Neural cell (in vitro differentiated cells): Measurements from ENCODE around the gene PLG. TPM values are rescaled to one million over a fixed set of nuclear protein-coding genes. Genes with fewer than 3 reads are reported as not detected.

Experiments used
- H2AFZ ChIP-seq: fragments of 200-600, 300-800 bp; sonication (generic), shearing (Covaris generic); 2 replicates; pipeline ENCODE4 v1.6.0; 2014; ENCODE audit warnings: low read depth, mild to moderate bottlenecking, antibody characterized with exemption, low read length, moderate library complexity
- H3F3A ChIP-seq: fragments of 200-600 bp; shearing (Covaris generic); 2 replicates; pipeline ENCODE4 v1.6.1; 2016; ENCODE audit warnings: mild to moderate bottlenecking, moderate library complexity, mixed read lengths, antibody characterized with exemption, low read length; ENCODE audit not compliant: insufficient read depth, poor library complexity, severe bottlenecking
- H3K27ac ChIP-seq: fragments of 200-600, 300-800 bp; sonication (generic), shearing (Covaris generic); 2 replicates; pipeline ENCODE4 v1.5.1; 2014; ENCODE audit warnings: mild to moderate bottlenecking, low read length, moderate library complexity
- H3K27me3 ChIP-seq: fragments of 300-800, 200-600 bp; sonication (generic), shearing (Covaris generic); 2 replicates; pipeline ENCODE4 v1.6.0; 2014; ENCODE audit warnings: mild to moderate bottlenecking, low read depth, low read length, moderate library complexity; ENCODE audit not compliant: insufficient read depth
- H3K36me3 ChIP-seq: fragments of 300-800, 200-600 bp; sonication (generic), shearing (Covaris generic); 2 replicates; pipeline ENCODE4 v1.5.1; 2014; ENCODE audit warnings: mild to moderate bottlenecking, antibody characterized with exemption, low read length, moderate library complexity; ENCODE audit not compliant: insufficient read depth
- H3K4me2 ChIP-seq: fragments of 300-800, 200-600 bp; sonication (generic), shearing (Covaris generic); 2 replicates; pipeline ENCODE4 v1.6.0; 2014; ENCODE audit warnings: mild to moderate bottlenecking, low read length
- H3K4me3 ChIP-seq: fragments of 300-800, 200-600 bp; sonication (generic), shearing (Covaris generic); 2 replicates; pipeline ENCODE4 v1.5.1; 2014; ENCODE audit warnings: mild to moderate bottlenecking, low read length, moderate library complexity
- H3K79me2 ChIP-seq: fragments of 200-600 bp; shearing (Covaris generic); replicated peaks from 2 replicates; pipeline ENCODE4 v1.6.0; 2014; ENCODE audit warnings: mild to moderate bottlenecking, low read length, moderate library complexity; ENCODE audit not compliant: insufficient read depth
- H3K9ac ChIP-seq: fragments of 300-800, 200-600 bp; sonication (generic), shearing (Covaris generic); 2 replicates; pipeline ENCODE4 v1.6.1; 2016; ENCODE audit warnings: mild to moderate bottlenecking, low read length, mixed read lengths
- H3K9me2 ChIP-seq: fragments of 200-600 bp; shearing (Covaris generic); 2 replicates; pipeline ENCODE4 v1.6.1; 2016; ENCODE audit warnings: mild to moderate bottlenecking, low read length, mixed read lengths; ENCODE audit not compliant: insufficient read depth
- H3K9me3 ChIP-seq: fragments of 200-600, 300-800 bp; sonication (generic), shearing (Covaris generic); 2 replicates; pipeline ENCODE4 v1.6.1; 2016; ENCODE audit warnings: mild to moderate bottlenecking, mixed run types, low read length, moderate library complexity, mixed read lengths
- H4K20me1 ChIP-seq: fragments of 200-600 bp; shearing (Covaris generic); 2 replicates; pipeline ENCODE4 v1.6.1; 2016; ENCODE audit warnings: mild to moderate bottlenecking, mixed run types; ENCODE audit not compliant: insufficient read depth
- EP300 ChIP-seq: fragments of 450-650 bp; conservative IDR thresholded peaks from 2 replicates; pipeline ENCODE4 v1.6.1; 2014; ENCODE audit warnings: antibody characterized with exemption, mild to moderate bottlenecking, moderate library complexity; ENCODE audit not compliant: poor library complexity, severe bottlenecking
- EZH2 ChIP-seq: fragments of 200-600, 300-800 bp; shearing (Covaris generic), sonication (generic); IDR thresholded peaks from 2 replicates; pipeline ENCODE4 v1.6.1; 2014; ENCODE audit warnings: antibody characterized with exemption, low read length, borderline replicate concordance, mild to moderate bottlenecking; ENCODE audit not compliant: insufficient read depth, poor library complexity, severe bottlenecking
- MXI1 ChIP-seq: fragments of 450-650 bp; conservative IDR thresholded peaks from 2 replicates; pipeline ENCODE4 v1.6.1; 2014; ENCODE audit warnings: antibody characterized with exemption, mild to moderate bottlenecking; ENCODE audit not compliant: poor library complexity, severe bottlenecking
- POLR2AphosphoS5 ChIP-seq: IDR thresholded peaks from 2 replicates; pipeline ENCODE4 v1.6.1; 2012
- RAD21 ChIP-seq: fragments of 450-650 bp; conservative IDR thresholded peaks from 2 replicates; pipeline ENCODE4 v1.6.1; 2014; ENCODE audit warnings: antibody characterized with exemption, mild to moderate bottlenecking, moderate library complexity
- SMC3 ChIP-seq: fragments of 450-650 bp; conservative IDR thresholded peaks from 2 replicates; pipeline ENCODE4 v1.6.1; 2014; ENCODE audit warnings: antibody characterized with exemption, mild to moderate bottlenecking, moderate library complexity; ENCODE audit not compliant: poor library complexity
- TAF1 ChIP-seq: IDR thresholded peaks from 2 replicates; pipeline ENCODE4 v1.6.1; 2012; ENCODE audit warnings: low read depth
- polyA plus RNA-seq: library from polyadenylated mRNA; depleted of rRNA; stranded (reverse); fragments of >200 nt; gene quantifications from 2 replicates; pipeline ENCODE4 v1.2.3, GENCODE V29; 2014
- TF ChIP-seq, protein P1 (sequence below): IDR thresholded peaks from 2 replicates; pipeline ENCODE4 v1.6.1; 2012; ENCODE audit warnings: borderline replicate concordance
- TF ChIP-seq, protein P2 (sequence below): fragments of 450-650 bp; IDR thresholded peaks from 2 replicates; pipeline ENCODE4 v1.5.1; 2014; ENCODE audit warnings: antibody characterized with exemption, mild to moderate bottlenecking, moderate library complexity; ENCODE audit not compliant: poor library complexity, severe bottlenecking

PLG gene
- polyA plus RNA-seq, 1 donor from 2014 or later, result not detected

DNA sequence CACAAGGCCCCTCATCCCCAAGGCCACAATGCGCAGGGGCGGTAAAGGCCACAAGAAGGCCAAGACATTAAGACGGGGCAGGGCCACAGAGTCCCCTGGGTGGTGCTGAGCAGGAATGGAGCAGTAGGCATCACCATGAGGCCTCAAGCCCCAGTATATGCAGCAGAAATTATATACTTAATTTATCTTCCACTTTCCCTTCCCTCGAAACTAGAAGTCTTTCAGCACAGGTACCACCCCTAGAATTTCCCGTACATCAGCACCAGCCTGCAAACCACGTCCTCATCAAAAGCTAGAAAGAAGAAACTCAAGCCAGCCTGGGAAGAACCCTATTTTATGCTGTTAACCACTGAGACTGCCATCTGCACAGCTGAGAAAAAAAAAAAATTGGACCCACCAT, 89.4 kb downstream of the PLG start:
- Histone ChIP-seq H3F3A (no peaks in the 10 kb centered on the region), H2AFZ (no peak overlapping the region), H3K27ac (no peak overlapping the region), H3K4me3 (no peak overlapping the region), H3K36me3 (no peaks in the 10 kb centered on the region), H3K4me2 (no peak overlapping the region), H3K9ac (no peak overlapping the region), H3K79me2 (no peaks in the 10 kb centered on the region), H3K9me2 (no peaks in the 10 kb centered on the region), H3K27me3 (no peaks in the 10 kb centered on the region), H3K9me3 (no peaks in the 10 kb centered on the region), H4K20me1 (no peaks in the 10 kb centered on the region)
- no peak for TF ChIP-seq EZH2
- no peak for TF ChIP-seq RAD21
- TF ChIP-seq EP300, result no peak
- no peak for TF ChIP-seq POLR2AphosphoS5

DNA sequence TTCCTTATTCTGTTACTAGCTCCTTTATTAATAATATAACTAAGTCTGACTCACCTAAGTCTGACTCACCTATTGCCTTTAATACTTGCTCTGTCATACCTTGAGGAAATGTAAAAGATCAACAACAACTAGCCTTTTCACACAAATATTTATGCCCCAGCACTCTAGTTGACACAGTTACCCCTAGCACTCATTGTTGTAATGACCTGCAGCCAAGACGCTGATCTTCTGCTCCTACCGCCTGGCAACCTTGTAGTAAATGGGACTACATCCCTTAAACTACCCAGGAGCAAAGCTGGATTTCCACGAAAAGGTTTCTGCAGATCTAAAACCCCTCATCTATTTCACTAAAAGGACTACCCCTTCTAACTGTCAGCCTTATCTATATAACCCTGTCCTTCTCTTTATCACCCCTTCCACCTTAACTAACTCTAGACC, 90.0 kb downstream of the PLG start:
- Histone ChIP-seq H3F3A (no peaks in the 10 kb centered on the region), H3K36me3 (no peaks in the 10 kb centered on the region), H3K27me3 (no peaks in the 10 kb centered on the region), H3K9ac (no peak overlapping the region), H3K9me2 (no peaks in the 10 kb centered on the region), H3K4me2 (no peak overlapping the region), H3K4me3 (no peak overlapping the region), H3K79me2 (no peaks in the 10 kb centered on the region), H3K9me3 (no peaks in the 10 kb centered on the region), H3K27ac (no peak overlapping the region), H2AFZ (no peak overlapping the region), H4K20me1 (no peaks in the 10 kb centered on the region)
- TF ChIP-seq EZH2 (no peak), TAF1 (no peak), RAD21 (no peak), SMC3 (no peak), EP300 (no peak), POLR2AphosphoS5 (no peak), MXI1 (no peak)
- TF ChIP-seq, protein P1, sequence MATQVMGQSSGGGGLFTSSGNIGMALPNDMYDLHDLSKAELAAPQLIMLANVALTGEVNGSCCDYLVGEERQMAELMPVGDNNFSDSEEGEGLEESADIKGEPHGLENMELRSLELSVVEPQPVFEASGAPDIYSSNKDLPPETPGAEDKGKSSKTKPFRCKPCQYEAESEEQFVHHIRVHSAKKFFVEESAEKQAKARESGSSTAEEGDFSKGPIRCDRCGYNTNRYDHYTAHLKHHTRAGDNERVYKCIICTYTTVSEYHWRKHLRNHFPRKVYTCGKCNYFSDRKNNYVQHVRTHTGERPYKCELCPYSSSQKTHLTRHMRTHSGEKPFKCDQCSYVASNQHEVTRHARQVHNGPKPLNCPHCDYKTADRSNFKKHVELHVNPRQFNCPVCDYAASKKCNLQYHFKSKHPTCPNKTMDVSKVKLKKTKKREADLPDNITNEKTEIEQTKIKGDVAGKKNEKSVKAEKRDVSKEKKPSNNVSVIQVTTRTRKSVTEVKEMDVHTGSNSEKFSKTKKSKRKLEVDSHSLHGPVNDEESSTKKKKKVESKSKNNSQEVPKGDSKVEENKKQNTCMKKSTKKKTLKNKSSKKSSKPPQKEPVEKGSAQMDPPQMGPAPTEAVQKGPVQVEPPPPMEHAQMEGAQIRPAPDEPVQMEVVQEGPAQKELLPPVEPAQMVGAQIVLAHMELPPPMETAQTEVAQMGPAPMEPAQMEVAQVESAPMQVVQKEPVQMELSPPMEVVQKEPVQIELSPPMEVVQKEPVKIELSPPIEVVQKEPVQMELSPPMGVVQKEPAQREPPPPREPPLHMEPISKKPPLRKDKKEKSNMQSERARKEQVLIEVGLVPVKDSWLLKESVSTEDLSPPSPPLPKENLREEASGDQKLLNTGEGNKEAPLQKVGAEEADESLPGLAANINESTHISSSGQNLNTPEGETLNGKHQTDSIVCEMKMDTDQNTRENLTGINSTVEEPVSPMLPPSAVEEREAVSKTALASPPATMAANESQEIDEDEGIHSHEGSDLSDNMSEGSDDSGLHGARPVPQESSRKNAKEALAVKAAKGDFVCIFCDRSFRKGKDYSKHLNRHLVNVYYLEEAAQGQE, result no peak
- TF ChIP-seq, protein P2, sequence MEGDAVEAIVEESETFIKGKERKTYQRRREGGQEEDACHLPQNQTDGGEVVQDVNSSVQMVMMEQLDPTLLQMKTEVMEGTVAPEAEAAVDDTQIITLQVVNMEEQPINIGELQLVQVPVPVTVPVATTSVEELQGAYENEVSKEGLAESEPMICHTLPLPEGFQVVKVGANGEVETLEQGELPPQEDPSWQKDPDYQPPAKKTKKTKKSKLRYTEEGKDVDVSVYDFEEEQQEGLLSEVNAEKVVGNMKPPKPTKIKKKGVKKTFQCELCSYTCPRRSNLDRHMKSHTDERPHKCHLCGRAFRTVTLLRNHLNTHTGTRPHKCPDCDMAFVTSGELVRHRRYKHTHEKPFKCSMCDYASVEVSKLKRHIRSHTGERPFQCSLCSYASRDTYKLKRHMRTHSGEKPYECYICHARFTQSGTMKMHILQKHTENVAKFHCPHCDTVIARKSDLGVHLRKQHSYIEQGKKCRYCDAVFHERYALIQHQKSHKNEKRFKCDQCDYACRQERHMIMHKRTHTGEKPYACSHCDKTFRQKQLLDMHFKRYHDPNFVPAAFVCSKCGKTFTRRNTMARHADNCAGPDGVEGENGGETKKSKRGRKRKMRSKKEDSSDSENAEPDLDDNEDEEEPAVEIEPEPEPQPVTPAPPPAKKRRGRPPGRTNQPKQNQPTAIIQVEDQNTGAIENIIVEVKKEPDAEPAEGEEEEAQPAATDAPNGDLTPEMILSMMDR, result no peak

- no peak for TF ChIP-seq POLR2AphosphoS5
- no peak for TF ChIP-seq EZH2
- TF ChIP-seq SMC3, result no peak
- no peak for TF ChIP-seq MXI1
- no peak for TF ChIP-seq EP300
- TF ChIP-seq TAF1, result no peak
- no peak for TF ChIP-seq RAD21
- TF ChIP-seq, protein P1, result no peak
- TF ChIP-seq, protein P2, result no peak
Observed at GRCh38 chr6:160792708-160793107, 90.7 kb downstream of the PLG start.

More at GRCh38 chr6:160792708-160793107, 90.7 kb downstream of the PLG start:
- no peaks in the 10 kb centered on the region for H3K9me3 ChIP-seq
- H3K27me3 ChIP-seq, result no peaks in the 10 kb centered on the region
- no peak overlapping the region for H3K4me2 ChIP-seq
- H3K4me3 ChIP-seq, result no peak overlapping the region
- no peaks in the 10 kb centered on the region for H3K9me2 ChIP-seq
- H3F3A ChIP-seq, result no peaks in the 10 kb centered on the region
- H3K9ac ChIP-seq, result no peak overlapping the region
- H4K20me1 ChIP-seq, result no peaks in the 10 kb centered on the region
- H2AFZ ChIP-seq, result no peak overlapping the region
- no peak overlapping the region for H3K27ac ChIP-seq
- H3K79me2 ChIP-seq, result no peaks in the 10 kb centered on the region
- no peaks in the 10 kb centered on the region for H3K36me3 ChIP-seq
